DMS153 treated with DMSO at 0.1 percent for 48 hours (cell line): ENCODE results near the gene SNRNP27.
A peak's percentile ranks its signal among the peaks of the same experiment; 100 is the strongest.
"Not testable (repeated sequence)": the region's sequence is repeated elsewhere in the genome, so short reads cannot be mapped to it uniquely, and the experiment has no call there.

Experiments used
- DNase-seq: peaks from one replicate; lab custom pipeline; 2025; ENCODE audit not compliant: unreplicated experiment; lab: John Stamatoyannopoulos, UW

The SNRNP27 gene

DNA sequence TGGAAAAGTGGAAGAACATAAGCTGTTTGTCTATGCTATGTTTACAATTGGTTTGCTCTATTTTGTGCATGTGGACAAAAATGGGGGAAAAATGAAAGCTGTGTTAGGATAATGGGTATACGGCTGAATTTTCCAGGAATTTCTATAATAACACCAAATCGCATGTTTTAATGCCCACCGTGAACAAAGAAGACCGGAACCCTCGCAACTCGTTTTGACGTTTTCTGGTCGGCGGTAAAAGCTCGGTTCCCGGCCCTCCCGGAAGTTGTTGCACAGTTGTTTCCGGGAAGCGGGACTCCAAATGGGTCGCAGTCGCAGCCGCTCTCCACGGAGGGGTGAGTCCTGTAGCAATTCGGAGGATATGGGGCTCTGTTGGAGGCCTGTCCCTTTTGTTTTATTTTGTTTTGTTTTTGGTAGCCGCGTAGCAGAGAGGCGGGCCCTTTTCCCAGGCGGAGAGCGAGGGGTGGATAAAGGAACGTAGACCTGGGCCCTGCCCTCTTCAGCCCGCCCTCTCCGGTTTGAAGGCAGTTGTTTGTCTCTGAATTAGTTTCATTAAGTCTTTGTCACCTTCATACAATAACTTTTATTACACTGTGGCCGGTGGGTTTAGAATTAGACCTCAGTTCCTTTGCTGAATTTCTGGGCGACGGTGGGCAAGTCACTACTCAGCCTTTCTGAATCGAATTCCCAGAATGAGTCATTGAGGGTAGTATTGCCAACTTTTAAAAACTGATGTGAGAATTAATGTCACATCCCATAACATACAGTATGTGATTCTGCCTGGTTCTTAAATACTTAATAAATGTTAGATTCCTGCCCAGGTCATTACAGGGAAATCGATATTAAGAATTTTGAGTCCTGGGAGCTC lies at the start of gene SNRNP27:
SNRNP27 (plus strand) TSS at position 273 of the 868 bp plus-strand sequence; CDS start at position 302, 29 bp downstream.
- DNase-seq = peak; percentile 83

- no peak for DNase-seq
Measured at GRCh38 chr2:69843993-69844392, 49.8 kb upstream of the SNRNP27 start.

DNA sequence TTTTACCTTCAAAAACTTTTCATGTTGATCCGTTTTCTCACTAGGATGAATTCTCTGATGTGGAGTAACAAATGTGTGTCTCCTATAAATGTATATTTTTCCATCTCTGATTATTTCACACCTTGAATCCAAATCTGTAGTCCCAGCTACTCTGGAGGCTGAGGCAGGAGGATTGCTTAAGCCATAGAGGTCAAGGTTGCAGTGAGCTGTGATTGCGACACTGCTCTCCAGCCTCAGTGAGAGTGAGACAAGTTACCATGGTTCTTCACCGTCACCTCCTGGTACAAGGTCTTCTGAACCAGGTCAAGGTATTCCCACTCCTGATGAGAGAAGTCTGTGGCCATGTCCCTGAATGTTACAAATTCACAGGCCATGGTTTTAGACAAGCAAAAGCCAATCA lies 49.2 kb upstream of the SNRNP27 start:
- no peak for DNase-seq

GRCh38 chr2:69846182-69847067 lies 47.3 kb upstream of the SNRNP27 start:
- no peak for DNase-seq

DNA sequence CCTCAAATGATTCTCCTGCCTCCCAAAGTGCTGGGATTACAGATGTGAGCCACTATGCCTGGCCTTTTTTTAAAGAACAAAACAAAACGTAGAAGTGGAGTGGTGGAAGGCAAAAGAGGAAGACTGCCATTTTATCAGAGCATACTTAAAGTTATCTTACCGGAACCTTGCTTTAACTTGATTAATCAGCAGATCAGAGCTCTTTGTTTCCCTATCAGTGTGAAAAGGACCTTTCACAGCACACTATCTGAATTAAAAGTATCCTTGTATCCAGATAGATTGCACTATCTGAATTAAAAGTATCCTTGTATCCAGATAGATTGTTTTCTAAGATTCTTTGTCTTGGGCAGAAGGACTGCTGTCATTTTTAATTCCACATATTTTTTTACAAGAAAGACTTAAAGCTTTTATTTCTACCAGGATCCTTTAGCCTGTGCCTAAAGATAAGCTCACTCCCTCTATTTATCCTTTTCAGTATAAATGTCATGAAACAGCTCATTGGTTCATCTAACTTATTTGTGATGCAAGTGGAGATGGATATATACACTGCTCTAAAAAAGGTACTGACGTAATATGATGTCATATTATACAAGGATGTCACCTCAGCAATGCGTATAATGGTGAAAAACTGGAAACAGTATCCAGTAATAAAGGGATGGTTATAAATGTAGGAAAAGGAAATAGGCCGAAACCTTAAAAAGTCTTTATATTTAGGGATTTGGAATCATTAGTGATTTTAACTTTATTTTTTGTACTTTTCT lies 46.5 kb upstream of the SNRNP27 start:
- DNase-seq = no peak

GRCh38 chr2:69848186-69848790 lies 45.5 kb upstream of the SNRNP27 start:
- no peak for DNase-seq

DNA sequence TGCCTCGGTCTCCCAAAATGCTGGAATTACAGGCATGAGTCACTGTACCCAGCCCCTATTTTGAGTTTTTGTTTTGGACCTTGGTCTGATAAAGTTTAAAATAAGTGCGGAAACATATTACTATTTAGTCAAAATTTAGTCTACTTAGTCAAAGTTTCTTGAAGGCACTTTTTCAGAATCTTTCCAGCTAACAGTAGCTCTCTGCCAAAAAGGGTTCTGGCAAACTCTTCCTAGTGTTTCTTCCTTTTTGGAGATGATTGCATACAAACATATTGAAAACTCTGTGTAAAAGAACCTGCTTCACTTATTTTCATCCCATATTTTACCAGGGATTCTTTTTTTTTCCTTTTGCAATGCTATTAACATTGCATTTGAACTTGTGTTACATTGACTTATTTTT lies 35.5 kb upstream of the SNRNP27 start:
- no peak for DNase-seq

- DNase-seq = no peak
Measured at GRCh38 chr2:69863298-69863697, 30.5 kb upstream of the SNRNP27 start.

- DNase-seq = no peak
Measured at GRCh38 chr2:69888451-69888850, 5.3 kb upstream of the SNRNP27 start.

DNA sequence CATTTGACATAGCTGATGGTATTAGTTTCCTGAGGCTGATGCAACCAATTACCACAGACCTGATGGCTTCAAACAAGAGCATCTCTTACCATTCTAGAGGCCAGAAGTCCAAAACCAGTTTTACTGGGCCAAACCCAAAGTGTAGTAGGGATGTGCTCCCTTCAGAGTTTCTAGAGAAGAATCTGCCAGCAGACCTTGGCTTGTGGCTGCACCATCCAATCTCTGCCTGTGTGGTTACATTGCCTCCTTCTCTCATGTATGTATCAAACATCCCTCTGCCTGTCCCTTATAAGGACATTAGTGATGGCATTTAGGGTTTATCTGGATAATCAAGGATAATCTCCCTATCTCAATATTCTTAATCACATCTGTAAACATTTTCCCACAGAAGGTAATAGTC lies 4.5 kb upstream of the SNRNP27 start:
- DNase-seq = no peak

GRCh38 chr2:69890881-69891280 lies 2.9 kb upstream of the SNRNP27 start:
- no peak for DNase-seq

GRCh38 chr2:69892838-69893424 lies 825 bp upstream of the SNRNP27 start:
- DNase-seq = not testable (repeated sequence)

- DNase-seq = not testable (repeated sequence)
Measured at GRCh38 chr2:69894737-69895136, 981 bp downstream of the SNRNP27 start.

DNA sequence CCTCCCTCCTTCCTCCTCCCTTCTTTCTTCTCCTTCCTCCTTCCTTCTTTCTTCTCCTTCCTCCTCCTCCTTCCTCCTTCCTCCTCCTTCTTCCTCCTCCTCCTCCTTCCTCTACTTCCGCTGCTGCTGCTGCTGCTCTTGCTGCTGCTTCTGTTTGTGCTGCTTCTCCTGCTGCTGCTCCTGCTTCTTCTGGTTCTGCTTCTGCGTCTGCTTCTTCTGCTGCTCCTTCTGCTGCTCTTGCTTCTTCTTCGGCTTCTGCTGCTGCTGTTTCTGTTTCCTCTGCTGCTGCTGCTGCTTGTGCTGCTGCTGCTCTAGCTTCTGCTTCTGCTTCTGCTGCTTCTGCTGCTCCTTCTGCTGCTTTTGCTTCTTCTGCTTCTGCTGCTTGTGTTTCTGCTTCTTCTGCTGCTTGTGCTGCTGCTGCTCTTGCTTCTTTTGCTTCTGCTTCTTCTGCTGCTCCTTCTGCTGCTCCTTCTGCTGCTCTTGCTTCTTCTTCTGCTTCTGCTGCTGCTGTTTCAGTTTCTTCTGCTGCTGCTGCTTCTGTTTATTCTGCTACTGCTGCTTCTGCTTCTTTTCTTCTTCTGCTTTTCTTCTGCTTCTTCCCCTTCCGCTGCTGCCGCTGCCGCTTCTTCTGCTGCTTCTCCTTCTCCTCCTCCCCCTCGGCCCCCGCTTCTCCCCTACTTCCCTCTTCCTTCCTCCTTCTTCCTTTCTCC lies 8.6 kb downstream of the SNRNP27 start:
- no peak for DNase-seq

- no peak for DNase-seq
Measured at GRCh38 chr2:69907216-69907615, 13.5 kb downstream of the SNRNP27 start.

DNA sequence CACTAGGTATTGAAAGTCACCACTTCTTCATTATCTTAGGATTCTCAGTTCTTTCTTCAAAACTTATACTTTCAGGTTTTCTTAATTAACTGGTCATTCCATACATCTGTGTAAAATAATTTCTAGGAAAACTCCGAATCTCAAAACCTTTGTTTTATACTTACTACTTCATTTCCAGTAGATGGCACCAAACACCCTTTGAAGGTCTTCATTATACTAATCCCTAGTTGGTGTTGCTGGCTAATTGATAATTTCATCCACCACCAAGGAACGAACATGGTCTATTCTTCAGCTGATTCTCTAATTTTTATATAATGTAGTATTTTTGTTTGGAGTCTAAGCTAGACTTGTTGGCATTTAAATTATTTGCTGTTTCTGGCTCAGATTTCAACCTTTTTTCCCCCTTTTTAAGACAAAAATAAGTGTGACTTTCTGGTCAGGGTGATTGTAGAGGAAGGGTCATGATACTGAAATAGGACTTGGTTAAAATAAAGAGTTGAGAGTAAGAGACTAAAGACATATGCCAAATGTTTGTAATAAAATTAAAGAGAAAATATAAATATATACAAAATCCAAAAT lies 18.3 kb downstream of the SNRNP27 start:
- peak; percentile 54 for DNase-seq

DNA sequence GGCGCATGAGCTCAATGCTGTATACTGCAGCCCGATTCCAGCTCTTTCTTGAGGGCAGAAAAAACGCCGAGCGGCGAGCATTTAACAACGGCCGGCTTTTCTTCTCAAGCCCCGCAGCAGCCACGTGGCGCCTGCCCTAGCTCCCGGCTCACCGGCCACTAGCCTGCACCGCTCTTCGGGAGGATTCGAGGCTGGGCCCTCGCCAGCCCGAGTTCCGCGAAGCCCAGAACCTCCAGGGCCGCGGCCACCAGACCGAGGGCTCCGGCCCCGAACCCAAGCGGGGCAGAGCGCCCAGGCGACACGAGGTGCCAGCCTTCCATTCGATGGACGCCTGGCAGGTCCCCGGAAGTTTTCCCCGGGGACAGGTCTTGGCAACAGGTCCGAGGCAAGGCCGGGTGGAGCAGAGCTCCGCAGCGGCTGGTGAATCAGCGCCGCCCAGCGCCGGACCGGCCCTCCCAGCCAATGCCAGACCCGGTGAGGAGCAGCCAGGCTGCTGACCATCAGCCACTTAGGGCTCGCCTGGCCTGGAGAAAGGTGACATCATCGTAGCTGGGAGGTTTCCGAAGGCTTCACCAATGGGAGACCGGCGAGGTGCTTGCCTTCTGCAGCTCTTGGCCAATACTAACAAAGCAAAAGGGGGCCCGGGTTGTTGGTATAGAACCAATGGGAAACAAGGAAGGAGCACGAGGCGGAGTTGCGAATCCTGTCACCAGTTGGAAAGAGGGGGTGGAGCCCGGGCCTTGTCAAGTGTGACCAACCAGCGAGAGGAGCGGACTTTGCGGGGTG lies 20.6 kb downstream of the SNRNP27 start:
- DNase-seq = peak; percentile 99
